HG03097 (cell line): Measurements from ENCODE around the gene IL25.
"Not testable (repeated sequence)": the region's sequence is repeated elsewhere in the genome, so short reads cannot be mapped to it uniquely, and the experiment has no call there.

ENCODE experiments used
- ATAC-seq: cut with Tn5 transposase; IDR thresholded peaks from one replicate; pipeline ENCODE4 v1.9.1; 2021; ENCODE audit not compliant: unreplicated experiment, low FRiP score

Gene IL25

GRCh38 chr14:23386999-23387398 is 14.4 kb downstream of the IL25 start:
- no peak for ATAC-seq

- ATAC-seq = no peak
These were observed 15.6 kb downstream of the IL25 start for GRCh38 chr14:23387916-23388882.

- no peak for ATAC-seq
These were observed 16.4 kb downstream of the IL25 start for GRCh38 chr14:23388996-23389395.

GRCh38 chr14:23389396-23389795 is 16.8 kb downstream of the IL25 start:
- ATAC-seq = no peak

- not testable (repeated sequence) for ATAC-seq
These were observed 17.3 kb downstream of the IL25 start for GRCh38 chr14:23389871-23390270.

GRCh38 chr14:23392613-23393012 is 20.0 kb downstream of the IL25 start:
- ATAC-seq = no peak

GRCh38 chr14:23396126-23396525 is 23.5 kb downstream of the IL25 start:
- no peak for ATAC-seq

- no peak for ATAC-seq
These were observed 24.3 kb downstream of the IL25 start for GRCh38 chr14:23396781-23397407.

- no peak for ATAC-seq
These were observed 25.7 kb downstream of the IL25 start for GRCh38 chr14:23398348-23398747.

GRCh38 chr14:23399136-23399535 is 26.5 kb downstream of the IL25 start:
- ATAC-seq = no peak

GRCh38 chr14:23399591-23399990 is 27.0 kb downstream of the IL25 start:
- no peak for ATAC-seq

- not testable (repeated sequence) for ATAC-seq
These were observed 28.0 kb downstream of the IL25 start for GRCh38 chr14:23400496-23401149.

- ATAC-seq = no peak
These were observed 28.7 kb downstream of the IL25 start for GRCh38 chr14:23401291-23401690.

GRCh38 chr14:23402296-23403138 is 29.9 kb downstream of the IL25 start:
- ATAC-seq = no peak

GRCh38 chr14:23403139-23403438 is 30.5 kb downstream of the IL25 start:
- ATAC-seq = no peak

GRCh38 chr14:23403908-23404307 is 31.3 kb downstream of the IL25 start:
- no peak for ATAC-seq

- ATAC-seq = no peak
These were observed 31.8 kb downstream of the IL25 start for GRCh38 chr14:23404331-23404900.

- ATAC-seq = no peak
These were observed 32.5 kb downstream of the IL25 start for GRCh38 chr14:23405096-23405495.

- ATAC-seq = no peak
These were observed 33.0 kb downstream of the IL25 start for GRCh38 chr14:23405516-23406025.

- no peak for ATAC-seq
These were observed 33.6 kb downstream of the IL25 start for GRCh38 chr14:23406244-23406643.
